NCI-H1436 treated with DMSO at 0.1 percent for 48 hours (cell line): ENCODE measurements around the gene ERGIC3.
"Not testable (repeated sequence)": the region's sequence is repeated elsewhere in the genome, so short reads cannot be mapped to it uniquely, and the experiment has no call there.

Experiments
- DNase-seq: peaks from one replicate; lab custom pipeline; 2025; lab: John Stamatoyannopoulos, UW

Gene ERGIC3

GRCh38 chr20:35541783-35542662, at the start of gene ERGIC3:
ERGIC3 (plus strand) TSS chr20:35542078; CDS start chr20:35542098, 20 bp downstream.
- peak; percentile 81 for DNase-seq

DNA sequence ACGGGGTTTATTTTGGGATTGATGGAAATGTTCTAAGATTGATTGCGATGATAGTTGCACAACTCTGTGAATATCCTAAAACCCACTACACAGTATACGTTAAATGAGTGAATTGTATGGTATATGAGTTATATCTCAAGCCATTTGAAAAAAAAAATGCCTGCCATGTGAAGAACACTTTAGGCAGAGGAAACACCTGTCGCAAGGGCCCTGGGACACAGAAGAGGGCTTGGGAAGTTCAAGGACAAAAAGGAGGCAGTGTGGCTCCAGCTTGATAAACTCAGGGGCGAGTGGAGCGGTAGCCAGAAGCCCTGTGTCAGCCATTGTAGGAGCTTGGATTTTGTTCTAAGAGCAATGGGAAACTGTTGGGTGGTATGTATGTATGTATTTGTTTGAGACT, 49.5 kb upstream of the ERGIC3 start:
- DNase-seq: no peak

- DNase-seq: no peak
Measured at GRCh38 chr20:35496481-35496880, 45.4 kb upstream of the ERGIC3 start.

DNA sequence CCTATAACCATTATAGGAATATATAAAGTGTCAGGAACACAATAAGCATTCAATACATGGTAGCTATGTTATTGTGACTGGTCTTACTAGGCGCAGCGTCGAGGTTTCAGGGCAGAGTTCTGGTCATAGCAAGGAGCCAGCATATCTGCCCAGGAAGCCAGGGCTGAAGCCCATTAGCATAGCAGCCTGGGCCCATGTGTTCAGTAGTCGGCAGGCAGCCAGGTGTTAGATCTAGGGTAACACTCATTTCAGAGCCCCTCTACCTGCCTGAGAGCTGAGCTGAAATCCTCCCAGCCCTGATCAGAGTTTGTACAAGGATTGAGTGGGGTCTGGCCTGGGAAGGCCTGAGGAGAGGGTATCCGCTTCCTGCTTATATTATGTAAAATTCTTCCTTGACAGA, 44.6 kb upstream of the ERGIC3 start:
- DNase-seq: no peak

- no peak for DNase-seq
Measured at GRCh38 chr20:35497780-35498189, 44.1 kb upstream of the ERGIC3 start.

GRCh38 chr20:35499271-35499670, 42.6 kb upstream of the ERGIC3 start:
- DNase-seq: no peak

DNA sequence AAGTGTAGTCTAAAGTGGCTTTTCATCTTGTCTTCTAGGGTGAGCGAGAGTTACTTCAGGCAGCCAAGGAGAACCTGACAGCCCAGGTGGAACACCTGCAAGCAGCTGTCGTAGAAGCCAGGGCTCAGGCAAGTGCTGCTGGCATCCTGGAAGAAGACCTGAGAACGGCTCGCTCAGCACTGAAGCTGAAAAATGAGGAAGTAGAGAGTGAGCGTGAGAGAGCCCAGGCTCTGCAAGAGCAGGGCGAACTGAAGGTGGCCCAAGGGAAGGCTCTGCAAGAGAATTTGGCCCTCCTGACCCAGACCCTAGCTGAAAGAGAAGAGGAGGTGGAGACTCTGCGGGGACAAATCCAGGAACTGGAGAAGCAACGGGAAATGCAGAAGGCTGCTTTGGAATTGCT, 39.5 kb upstream of the ERGIC3 start:
- DNase-seq: no peak

DNA sequence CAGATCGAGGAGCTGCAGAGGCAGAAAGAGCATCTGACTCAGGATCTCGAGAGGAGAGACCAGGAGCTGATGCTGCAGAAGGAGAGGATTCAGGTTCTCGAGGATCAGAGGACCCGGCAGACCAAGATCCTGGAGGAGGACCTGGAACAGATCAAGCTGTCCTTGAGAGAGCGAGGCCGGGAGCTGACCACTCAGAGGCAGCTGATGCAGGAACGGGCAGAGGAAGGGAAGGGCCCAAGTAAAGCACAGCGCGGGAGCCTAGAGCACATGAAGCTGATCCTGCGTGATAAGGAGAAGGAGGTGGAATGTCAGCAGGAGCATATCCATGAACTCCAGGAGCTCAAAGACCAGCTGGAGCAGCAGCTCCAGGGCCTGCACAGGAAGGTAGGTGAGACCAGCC, 38.6 kb upstream of the ERGIC3 start:
- no peak for DNase-seq

DNA sequence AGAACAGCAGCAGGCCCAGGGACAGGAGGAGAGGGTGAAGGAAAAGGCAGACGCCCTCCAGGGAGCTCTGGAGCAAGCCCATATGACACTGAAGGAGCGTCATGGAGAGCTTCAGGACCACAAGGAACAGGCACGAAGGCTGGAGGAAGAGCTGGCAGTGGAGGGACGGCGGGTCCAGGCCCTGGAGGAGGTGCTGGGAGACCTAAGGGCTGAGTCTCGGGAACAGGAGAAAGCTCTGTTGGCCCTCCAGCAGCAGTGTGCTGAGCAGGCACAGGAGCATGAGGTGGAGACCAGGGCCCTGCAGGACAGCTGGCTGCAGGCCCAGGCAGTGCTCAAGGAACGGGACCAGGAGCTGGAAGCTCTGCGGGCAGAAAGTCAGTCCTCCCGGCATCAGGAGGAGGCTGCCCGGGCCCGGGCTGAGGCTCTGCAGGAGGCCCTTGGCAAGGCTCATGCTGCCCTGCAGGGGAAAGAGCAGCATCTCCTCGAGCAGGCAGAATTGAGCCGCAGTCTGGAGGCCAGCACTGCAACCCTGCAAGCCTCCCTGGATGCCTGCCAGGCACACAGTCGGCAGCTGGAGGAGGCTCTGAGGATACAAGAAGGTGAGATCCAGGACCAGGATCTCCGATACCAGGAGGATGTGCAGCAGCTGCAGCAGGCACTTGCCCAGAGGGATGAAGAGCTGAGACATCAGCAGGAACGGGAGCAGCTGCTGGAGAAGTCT, 37.9 kb upstream of the ERGIC3 start:
- DNase-seq: no peak

GRCh38 chr20:35504751-35505150, 37.1 kb upstream of the ERGIC3 start:
- DNase-seq: no peak

- no peak for DNase-seq
Measured at GRCh38 chr20:35506179-35506578, 35.7 kb upstream of the ERGIC3 start.

- no peak for DNase-seq
Measured at GRCh38 chr20:35506872-35507638, 34.8 kb upstream of the ERGIC3 start.

DNA sequence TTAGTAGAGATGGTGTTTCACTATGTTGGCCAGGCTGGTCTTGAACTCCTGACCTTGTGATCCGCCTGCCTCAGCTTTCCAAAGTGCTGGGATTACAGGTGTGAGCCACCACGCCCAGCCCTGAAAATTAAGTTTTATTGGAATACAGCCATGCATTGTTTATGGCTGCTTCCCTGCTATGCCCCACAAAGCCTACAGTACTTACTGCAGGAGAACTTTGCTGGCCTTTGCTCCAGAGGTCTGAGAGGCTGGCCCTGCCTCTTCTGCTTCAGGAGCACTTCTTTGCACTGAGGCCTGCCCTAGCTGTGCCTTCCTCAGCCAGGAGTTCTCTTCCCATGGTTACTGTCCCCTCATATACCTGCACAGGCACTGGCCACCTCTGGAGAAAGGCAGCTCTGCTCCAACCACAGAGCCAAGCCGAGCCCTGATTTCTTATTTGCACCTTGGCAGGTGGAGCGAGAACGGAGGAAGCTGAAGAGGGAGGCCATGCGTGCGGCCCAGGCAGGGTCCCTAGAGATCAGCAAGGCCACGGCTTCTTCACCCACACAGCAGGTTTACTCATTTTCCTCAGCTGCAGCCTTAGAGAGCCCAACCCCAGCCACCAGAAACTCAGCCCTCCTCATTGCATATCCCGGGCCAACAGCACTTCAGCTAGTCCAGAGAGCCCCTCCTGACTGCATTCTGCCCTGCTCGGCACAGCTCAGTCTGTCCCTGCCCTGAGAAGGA, 33.2 kb upstream of the ERGIC3 start:
- no peak for DNase-seq

DNA sequence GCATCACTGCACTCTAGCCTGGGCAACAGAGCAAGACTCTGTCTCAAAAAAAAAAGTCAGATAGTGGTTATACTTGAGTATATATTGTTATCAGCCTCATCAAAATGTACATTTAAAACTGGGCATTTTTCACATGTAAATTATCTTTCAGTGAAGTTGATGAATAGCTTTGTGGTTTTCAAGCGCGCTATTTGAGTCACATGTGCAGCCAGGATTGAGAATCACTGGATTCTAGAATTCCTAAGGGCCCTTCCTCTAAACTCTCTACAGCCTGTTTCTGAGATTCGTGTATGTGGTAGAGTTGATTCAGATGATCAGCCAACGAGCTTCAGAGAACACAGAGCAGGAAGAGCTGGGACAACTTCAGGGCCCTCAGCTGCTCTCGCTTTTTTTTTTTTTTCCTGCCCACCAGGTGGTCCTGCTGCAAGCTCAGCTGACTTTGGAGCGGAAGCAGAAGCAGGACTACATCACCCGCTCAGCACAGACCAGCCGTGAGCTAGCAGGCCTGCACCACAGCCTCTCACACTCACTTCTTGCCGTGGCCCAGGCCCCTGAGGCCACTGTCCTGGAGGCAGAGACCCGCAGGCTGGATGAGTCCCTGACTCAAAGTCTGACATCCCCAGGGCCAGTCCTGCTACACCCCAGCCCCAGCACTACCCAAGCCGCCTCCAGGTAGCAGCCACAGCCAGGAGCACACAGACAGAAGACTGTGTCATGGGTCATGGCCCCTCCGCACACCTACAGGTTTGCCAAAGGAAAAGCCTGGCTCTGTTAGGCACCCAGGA, 30.7 kb upstream of the ERGIC3 start:
- no peak for DNase-seq

GRCh38 chr20:35511814-35512420, 30.0 kb upstream of the ERGIC3 start:
- DNase-seq: no peak

GRCh38 chr20:35514371-35514932, 27.4 kb upstream of the ERGIC3 start:
- DNase-seq: no peak

DNA sequence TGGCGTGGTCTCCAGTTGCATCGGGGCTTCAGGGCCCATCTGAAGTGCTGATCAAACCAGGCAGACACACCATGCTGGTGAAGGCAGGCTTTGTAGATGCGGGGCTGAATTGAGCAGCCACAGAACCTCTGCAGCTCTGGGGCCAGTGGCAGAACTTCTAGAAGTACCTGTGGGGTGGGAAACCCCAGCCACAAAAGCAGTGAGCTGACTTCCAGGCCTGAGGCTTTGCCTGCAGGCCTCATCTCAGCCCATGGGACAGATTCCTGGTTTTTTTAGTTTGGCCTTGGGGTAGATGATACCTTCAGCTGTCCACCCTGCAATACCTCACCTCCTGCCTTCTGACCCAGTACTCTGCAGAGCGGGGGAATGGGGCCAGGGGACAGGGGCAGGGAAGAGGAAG, 26.5 kb upstream of the ERGIC3 start:
- no peak for DNase-seq

DNA sequence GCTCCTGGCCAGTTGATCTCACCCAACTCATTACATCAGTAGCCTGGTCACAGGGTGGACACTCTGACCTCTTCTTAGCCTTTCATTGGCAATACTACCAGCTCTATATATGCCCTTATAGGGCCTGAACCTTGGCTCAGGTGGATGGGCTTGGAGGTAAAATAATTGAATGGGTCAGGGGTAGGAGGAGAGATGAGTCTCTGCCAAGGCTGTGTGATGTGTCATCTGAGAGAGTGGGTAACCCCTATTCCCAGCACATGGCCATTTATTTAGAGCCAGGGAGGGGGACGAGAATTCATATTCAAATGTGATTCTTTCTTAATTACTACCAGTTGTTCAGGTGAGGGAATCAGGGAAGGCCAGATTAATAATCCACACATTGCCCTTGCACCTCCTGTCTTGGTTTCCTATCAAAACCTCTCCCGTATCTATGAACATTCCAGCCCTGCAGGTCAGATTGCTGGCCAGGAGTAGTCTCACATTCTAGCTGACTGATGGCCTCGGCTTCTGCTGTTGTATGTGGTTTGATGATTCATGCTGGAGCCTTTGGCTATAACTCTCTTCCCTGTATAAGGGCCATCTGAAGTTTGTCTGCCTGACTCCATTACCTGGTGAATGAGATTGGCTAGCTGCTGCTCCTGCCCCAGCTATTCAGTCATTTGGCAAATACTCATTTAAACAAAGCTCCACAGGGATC, 25.8 kb upstream of the ERGIC3 start:
- no peak for DNase-seq

GRCh38 chr20:35517125-35517524, 24.8 kb upstream of the ERGIC3 start:
- no peak for DNase-seq

DNA sequence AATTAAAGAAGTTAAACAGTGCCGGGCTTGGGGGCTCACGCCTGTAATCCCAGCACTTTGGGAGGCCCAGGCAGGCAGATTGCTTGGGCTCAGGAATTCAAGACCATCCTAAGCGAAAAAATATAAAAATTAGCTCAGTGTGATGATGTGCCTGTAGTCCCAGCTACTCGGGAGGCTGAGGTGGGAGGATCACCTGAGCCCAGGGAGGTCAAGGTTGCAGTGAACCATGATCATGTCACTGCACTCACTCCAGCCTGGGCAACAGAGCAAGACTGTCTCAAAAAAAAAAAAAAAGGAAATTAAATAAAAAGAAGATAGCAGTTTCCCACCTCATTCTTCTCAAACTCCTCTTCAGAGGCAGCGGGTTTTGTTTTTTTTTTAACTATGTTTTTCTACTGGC, 24.1 kb upstream of the ERGIC3 start:
- not testable (repeated sequence) for DNase-seq
